Subcutaneous adipose tissue (tissue), 4 donors: ENCODE measurements around the gene ACTL7B. TPM values are rescaled to one million over a fixed set of nuclear protein-coding genes. Genes with fewer than 3 reads are reported as not detected.

Source experiments
- CTCF ChIP-seq: fragments of 450-650 bp; IDR thresholded peaks from one replicate; pipeline ENCODE4 v1.5.1; 2016; ENCODE audit warnings: low read depth, mild to moderate bottlenecking, control low read depth, antibody characterized with exemption, moderate library complexity
- total RNA-seq, 4 donors: library from RNA; depleted of rRNA; stranded (reverse); fragments of >200 nt; gene quantifications; one replicate each; pipeline ENCODE4 v1.1.0, GENCODE V29; 2016

ACTL7B gene
- total RNA-seq, 4 donors from 2014 or later, result not detected

GRCh38 chr9:108838017-108838416 lies 17.8 kb downstream of the ACTL7B start:
- no peak for TF ChIP-seq CTCF

GRCh38 chr9:108837530-108837929 lies 18.3 kb downstream of the ACTL7B start:
- TF ChIP-seq CTCF, result no peak

GRCh38 chr9:108836781-108837180 lies 19.0 kb downstream of the ACTL7B start:
- no peak for TF ChIP-seq CTCF

- TF ChIP-seq CTCF, result no peak
Measured at GRCh38 chr9:108836319-108836718, 19.5 kb downstream of the ACTL7B start.

- no peak for TF ChIP-seq CTCF
Measured at GRCh38 chr9:108835831-108836230, 20.0 kb downstream of the ACTL7B start.

GRCh38 chr9:108834959-108835665 lies 20.7 kb downstream of the ACTL7B start:
- TF ChIP-seq CTCF, result no peak

- no peak for TF ChIP-seq CTCF
Measured at GRCh38 chr9:108832179-108832500, 23.6 kb downstream of the ACTL7B start.
